ENCODE measurements around the gene TMEM190.

TMEM190 gene

DNA sequence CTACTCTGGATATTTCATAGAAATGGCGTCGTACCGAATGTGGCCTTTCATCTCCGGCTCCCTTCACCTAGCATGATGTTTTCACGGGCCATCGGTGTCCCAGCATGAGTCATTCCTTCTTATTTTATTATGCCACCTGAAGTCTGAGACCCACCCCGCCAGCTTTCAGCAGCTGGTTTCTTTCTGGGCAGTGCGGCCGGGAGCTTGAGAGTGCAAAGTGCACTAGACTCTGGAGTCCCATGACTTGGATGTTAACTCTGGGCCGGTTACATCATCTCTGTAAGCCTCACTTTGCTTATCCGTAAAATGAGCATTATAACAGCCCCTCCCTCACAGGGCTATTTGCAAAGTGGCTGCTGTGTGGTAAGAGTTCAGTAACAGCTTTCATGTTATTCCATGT lies 42.8 kb upstream of the TMEM190 start (continued):
- TF ChIP-seq, protein P1, sequence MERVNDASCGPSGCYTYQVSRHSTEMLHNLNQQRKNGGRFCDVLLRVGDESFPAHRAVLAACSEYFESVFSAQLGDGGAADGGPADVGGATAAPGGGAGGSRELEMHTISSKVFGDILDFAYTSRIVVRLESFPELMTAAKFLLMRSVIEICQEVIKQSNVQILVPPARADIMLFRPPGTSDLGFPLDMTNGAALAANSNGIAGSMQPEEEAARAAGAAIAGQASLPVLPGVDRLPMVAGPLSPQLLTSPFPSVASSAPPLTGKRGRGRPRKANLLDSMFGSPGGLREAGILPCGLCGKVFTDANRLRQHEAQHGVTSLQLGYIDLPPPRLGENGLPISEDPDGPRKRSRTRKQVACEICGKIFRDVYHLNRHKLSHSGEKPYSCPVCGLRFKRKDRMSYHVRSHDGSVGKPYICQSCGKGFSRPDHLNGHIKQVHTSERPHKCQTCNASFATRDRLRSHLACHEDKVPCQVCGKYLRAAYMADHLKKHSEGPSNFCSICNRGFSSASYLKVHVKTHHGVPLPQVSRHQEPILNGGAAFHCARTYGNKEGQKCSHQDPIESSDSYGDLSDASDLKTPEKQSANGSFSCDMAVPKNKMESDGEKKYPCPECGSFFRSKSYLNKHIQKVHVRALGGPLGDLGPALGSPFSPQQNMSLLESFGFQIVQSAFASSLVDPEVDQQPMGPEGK (tag by site-specific recombination; IDR thresholded peaks at IDR 0.05) = 0 out of 2 replicates have a peak, but pooled peaks have one; percentile 37
- 0 out of 2 replicates have a peak, but pooled peaks have one; percentile 21 for TF ChIP-seq ZBTB17 (tag by site-specific recombination; IDR thresholded peaks at IDR 0.05)
- TF ChIP-seq ZNF138 (tag by site-specific recombination; IDR thresholded peaks at IDR 0.05; ENCODE audit: borderline replicate concordance) = no peak
- TF ChIP-seq FEZF1 (tag by site-specific recombination; IDR thresholded peaks at IDR 0.05) = 0 out of 2 replicates have a peak, but pooled peaks have one; percentile 33
- peak; percentile 64; the same call in 1 of the 2 replicates for TF ChIP-seq SP7 (tag by site-specific recombination; IDR thresholded peaks at IDR 0.05)

DNA sequence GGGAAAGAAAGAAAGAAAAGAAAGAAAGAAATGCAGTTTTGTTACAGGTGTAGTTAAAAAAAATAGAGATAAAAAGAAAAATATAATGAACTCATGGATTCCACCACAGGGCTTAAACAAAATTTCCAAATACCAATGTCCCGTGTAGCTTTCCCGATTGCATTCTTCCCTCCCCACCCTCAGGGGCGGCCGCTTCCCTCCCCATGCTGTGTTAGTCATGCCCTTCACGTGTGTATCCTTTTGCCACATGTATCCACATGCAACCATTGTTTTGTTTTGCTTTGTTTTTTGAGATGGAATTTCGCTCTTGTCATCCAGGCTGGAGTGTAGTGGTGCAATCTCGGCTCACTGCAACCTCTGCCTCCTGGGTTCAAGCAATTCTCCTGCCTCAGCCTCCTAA lies 40.5 kb upstream of the TMEM190 start:
- TF ChIP-seq ZNF174 (tag by site-specific recombination; IDR thresholded peaks at IDR 0.05) (no peak), ZNF324 (tag by site-specific recombination; IDR thresholded peaks at IDR 0.05) (no peak), ZNF214 (tag by site-specific recombination; IDR thresholded peaks at IDR 0.05; ENCODE audit: borderline replicate concordance) (no peak), ZNF626 (tag by site-specific recombination; IDR thresholded peaks at IDR 0.05) (no peak), OVOL3 (tag by site-specific recombination; IDR thresholded peaks at IDR 0.05) (no peak), ZNF510 (tag by site-specific recombination; IDR thresholded peaks at IDR 0.05; ENCODE audit: insufficient replicate concordance) (no peak), ZNF571 (tag by site-specific recombination; IDR thresholded peaks at IDR 0.05) (no peak), SETDB1 (IDR thresholded peaks at IDR 0.05; ENCODE audit: insufficient read length, low read length) (no peak), ZNF311 (tag by site-specific recombination; IDR thresholded peaks at IDR 0.05; ENCODE audit: borderline replicate concordance) (no peak), ZNF155 (tag by site-specific recombination; IDR thresholded peaks at IDR 0.05) (no peak), ZNF133 (tag by site-specific recombination; IDR thresholded peaks at IDR 0.05) (no peak), ZNF292 (tag by site-specific recombination; IDR thresholded peaks at IDR 0.05; ENCODE audit: borderline replicate concordance, low read depth) (no peak), ZNF140 (tag by site-specific recombination; IDR thresholded peaks at IDR 0.05) (no peak), ZNF530 (tag by site-specific recombination; IDR thresholded peaks at IDR 0.05; ENCODE audit: low read depth) (no peak)
- TF ChIP-seq, protein P2, sequence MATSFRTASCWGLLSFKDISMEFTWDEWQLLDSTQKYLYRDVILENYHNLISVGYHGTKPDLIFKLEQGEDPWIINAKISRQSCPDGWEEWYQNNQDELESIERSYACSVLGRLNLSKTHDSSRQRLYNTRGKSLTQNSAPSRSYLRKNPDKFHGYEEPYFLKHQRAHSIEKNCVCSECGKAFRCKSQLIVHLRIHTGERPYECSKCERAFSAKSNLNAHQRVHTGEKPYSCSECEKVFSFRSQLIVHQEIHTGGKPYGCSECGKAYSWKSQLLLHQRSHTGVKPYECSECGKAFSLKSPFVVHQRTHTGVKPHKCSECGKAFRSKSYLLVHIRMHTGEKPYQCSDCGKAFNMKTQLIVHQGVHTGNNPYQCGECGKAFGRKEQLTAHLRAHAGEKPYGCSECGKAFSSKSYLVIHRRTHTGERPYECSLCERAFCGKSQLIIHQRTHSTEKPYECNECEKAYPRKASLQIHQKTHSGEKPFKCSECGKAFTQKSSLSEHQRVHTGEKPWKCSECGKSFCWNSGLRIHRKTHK (tag by site-specific recombination; IDR thresholded peaks at IDR 0.05) = no peak
- TF ChIP-seq, protein P1 (tag by site-specific recombination; IDR thresholded peaks at IDR 0.05) = no peak
- TF ChIP-seq, protein P3, sequence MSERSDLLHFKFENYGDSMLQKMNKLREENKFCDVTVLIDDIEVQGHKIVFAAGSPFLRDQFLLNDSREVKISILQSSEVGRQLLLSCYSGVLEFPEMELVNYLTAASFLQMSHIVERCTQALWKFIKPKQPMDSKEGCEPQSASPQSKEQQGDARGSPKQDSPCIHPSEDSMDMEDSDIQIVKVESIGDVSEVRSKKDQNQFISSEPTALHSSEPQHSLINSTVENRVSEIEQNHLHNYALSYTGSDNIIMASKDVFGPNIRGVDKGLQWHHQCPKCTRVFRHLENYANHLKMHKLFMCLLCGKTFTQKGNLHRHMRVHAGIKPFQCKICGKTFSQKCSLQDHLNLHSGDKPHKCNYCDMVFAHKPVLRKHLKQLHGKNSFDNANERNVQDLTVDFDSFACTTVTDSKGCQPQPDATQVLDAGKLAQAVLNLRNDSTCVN (tag by site-specific recombination; optimal IDR thresholded peaks at IDR 0.05) = no peak
- CTCF ChIA-PET = interaction anchor here (1.9 kb wide), 1 partner anchor 34 kb away, joined by 11 read pairs; no protein-coding TSS in a partner anchor

More for the DNA sequence above, 40.5 kb upstream of the TMEM190 start:
- H3K9me3 ChIP-seq (ENCODE audit: control insufficient read depth, insufficient read depth, low read depth, low read length) = no peaks in the 10 kb centered on the region
- no peak overlapping the region for H3K27ac ChIP-seq (ENCODE audit: extremely low read depth, low read depth, low read length)
- peaks cover 12% of the 10 kb centered on the region for H3K4me1 ChIP-seq (ENCODE audit: control insufficient read depth, insufficient read depth, low read length)
- no peak overlapping the region for H3K4me3 ChIP-seq (ENCODE audit: low read depth, low read length)
- no peaks in the 10 kb centered on the region; a peak in 1 of 3 replicates for H3K36me3 ChIP-seq (ENCODE audit: control insufficient read depth in 2 of 2, insufficient read depth in 1 of 2, low read length in 2 of 2)
- POLR2A ChIA-PET = no interaction called here

Measured in HEK293 (cell line).